GM12878 (cell line): ENCODE data around the gene UBE3D. TPM values are rescaled to one million over a fixed set of nuclear protein-coding genes. Genes with fewer than 3 reads are reported as not detected.

Experiments used
- ATAC-seq: fragments of 200-7000 bp; cut with Tn5 transposase; 3 replicates; pipeline ENCODE4 v1.9.1; 2020; ENCODE audit warnings: mild to moderate bottlenecking, moderate library complexity
- BruUV-seq: library from RNA; stranded (reverse); fragments of 400-500 nt; replicated peaks from 2 replicates; lab custom pipeline; 2021; lab: Mats Ljungman, UMichigan
- CTCF ChIA-PET: fragments of 300-600 bp; sonication (Branson Sonifier 250); formaldehyde crosslinking; extraction: SDS; loops from one replicate; lab custom pipeline; 2021; ENCODE audit warnings: inconsistent platforms; lab: Yijun Ruan, JAX
- POLR2A ChIA-PET: fragments of 350-600 bp; formaldehyde crosslinking; extraction: SDS; loops from one replicate; lab custom pipeline; 2021; ENCODE audit warnings: inconsistent platforms; lab: Charles Lee
- RAD21 ChIA-PET: fragments of 300-600 bp; sonication (Branson Sonifier 250); formaldehyde crosslinking; loops from one replicate; lab custom pipeline; 2023; ENCODE audit warnings: antibody characterized with exemption; ENCODE audit not compliant: unreplicated experiment; lab: Charles Lee
- SMC1A ChIA-PET: fragments of 300-600 bp; sonication (Branson Sonifier 250); formaldehyde crosslinking; loops from one replicate; lab custom pipeline; 2023; ENCODE audit not compliant: unreplicated experiment, uncharacterized antibody; lab: Charles Lee
- DNase-seq: peaks from one replicate; pipeline ENCODE4 v3.0.0-alpha.2; 2011; ENCODE audit warnings: low read depth, low spot score
- FAIRE-seq: peaks from 3 replicates; lab custom pipeline; 2011; peaks lifted over from hg19 to GRCh38; lab: Jason Lieb, UNC
- H2AFZ ChIP-seq: 2 replicates; pipeline ENCODE4 v1.6.0; 2011; ENCODE audit warnings: low read depth, low read length, control low read depth; ENCODE audit not compliant: control insufficient read depth
- H3K27ac ChIP-seq: 2 replicates; pipeline ENCODE4 v1.5.1; 2011; ENCODE audit warnings: control low read depth; ENCODE audit not compliant: control insufficient read depth, insufficient read depth
- H3K27me3 ChIP-seq, 2 experiments: replicated peaks in 1 of 2; 2 replicates each; pipeline versions ENCODE4 v1.6.0 to v1.6.1; 2011; ENCODE audit warnings: low read length in 1 of 2; ENCODE audit not compliant: control insufficient read depth in 2 of 2, insufficient read depth in 2 of 2
- H3K36me3 ChIP-seq, 2 experiments: 2 replicates each; pipeline ENCODE4 v1.5.1; 2011; ENCODE audit warnings: low read length in 1 of 2; ENCODE audit not compliant: control insufficient read depth in 2 of 2, insufficient read depth in 2 of 2
- H3K4me1 ChIP-seq: 2 replicates; pipeline ENCODE4 v1.6.1; 2011; ENCODE audit warnings: mild to moderate bottlenecking, low read length, moderate library complexity, mixed read lengths; ENCODE audit not compliant: control insufficient read depth, insufficient read depth
- H3K4me2 ChIP-seq: 2 replicates; pipeline ENCODE4 v1.6.0; 2011; ENCODE audit warnings: control low read depth; ENCODE audit not compliant: control insufficient read depth, insufficient read depth
- H3K4me3 ChIP-seq: fragments of 200-600 bp; sonication (generic); 2 replicates; pipeline ENCODE4 v1.5.1; 2016
- H3K79me2 ChIP-seq: 2 replicates; pipeline ENCODE4 v1.6.0; 2011; ENCODE audit warnings: low read length; ENCODE audit not compliant: control insufficient read depth, insufficient read depth
- H3K9ac ChIP-seq: 2 replicates; pipeline ENCODE4 v1.8.0; 2011; ENCODE audit warnings: low read length, control low read depth, mixed read lengths; ENCODE audit not compliant: control insufficient read depth, insufficient read depth
- H3K9me3 ChIP-seq: replicated peaks from 3 replicates; pipeline ENCODE4 v1.5.1; 2011; ENCODE audit warnings: mild to moderate bottlenecking, low read length; ENCODE audit not compliant: control insufficient read depth, insufficient read depth
- H4K20me1 ChIP-seq: 2 replicates; pipeline ENCODE4 v1.6.0; 2011; ENCODE audit not compliant: control insufficient read depth, insufficient read depth
- ATF3 ChIP-seq: IDR thresholded peaks from 2 replicates; pipeline ENCODE4 v1.6.1; 2011; ENCODE audit warnings: low read depth, mild to moderate bottlenecking, low read length, moderate library complexity, borderline replicate concordance; ENCODE audit errors: extremely low read depth
- E4F1 ChIP-seq: fragments of 450-650 bp; IDR thresholded peaks from 2 replicates; pipeline ENCODE4 v1.6.1; 2018; ENCODE audit warnings: borderline replicate concordance, mild to moderate bottlenecking; ENCODE audit not compliant: partially characterized antibody
- IRF4 ChIP-seq: IDR thresholded peaks from 2 replicates; pipeline ENCODE4 v1.6.1; 2011; ENCODE audit warnings: low read depth, low read length
- LARP7 ChIP-seq: fragments of 450-650 bp; IDR thresholded peaks from 2 replicates; pipeline ENCODE4 v1.6.1; 2017; ENCODE audit warnings: mild to moderate bottlenecking
- MYB ChIP-seq: fragments of 150-350 bp; IDR thresholded peaks from 2 replicates; pipeline ENCODE4 v1.6.1; 2014; ENCODE audit warnings: mild to moderate bottlenecking, low read depth, low read length, borderline replicate concordance
- ZBED1 ChIP-seq: IDR thresholded peaks from 2 replicates; pipeline ENCODE4 v1.6.1; 2016; ENCODE audit warnings: borderline replicate concordance
- ZBTB40 ChIP-seq: fragments of 450-650 bp; IDR thresholded peaks from 2 replicates; pipeline ENCODE4 v1.6.1; 2016; ENCODE audit warnings: mild to moderate bottlenecking, moderate library complexity, borderline replicate concordance
- ZNF24 ChIP-seq: fragments of 450-650 bp; IDR thresholded peaks from 2 replicates; pipeline ENCODE4 v1.6.1; 2017; ENCODE audit warnings: antibody characterized with exemption, mild to moderate bottlenecking
- WGBS: methylation state at CpG from one replicate; pipeline ENCODE4 v1.1.6; 2016; ENCODE audit warnings: low lambda C conversion rate; ENCODE audit not compliant: insufficient replicate concordance, insufficient coverage; ENCODE audit errors: missing lambda C conversion rate; 5-methylcytosine and 5-hydroxymethylcytosine counted together
- in situ Hi-C: fragments of 300-500 bp; cut with MboI; formaldehyde crosslinking; loops from 9 replicates; pipeline ENCODE4 v1.14.3; 2018; ENCODE audit warnings: mixed read lengths
- intact Hi-C: fragments of 100-400 bp; cut with micrococcal nuclease; formaldehyde crosslinking; loops from one replicate; pipeline ENCODE4 v1.14.2; 2022; ENCODE audit not compliant: unreplicated experiment
- polyA plus RNA-seq, 11 experiments: library from polyadenylated mRNA; depleted of rRNA in 4 of 11; unstranded in 6 of 11; stranded (reverse) in 5 of 11; fragments of >200 nt; fragmentation: Nextera tagmentation in 4 of 11; fragmentation: Illumina TruSeq in 1 of 11; extraction: Ambion mirVana in 4 of 11; extraction: Trizol in 1 of 11; gene quantifications; 1 replicate in 1 of 11; 2 replicates in 10 of 11; pipeline versions ENCODE4 v1.2.1 to v1.2.3, GENCODE V29; 2011 to 2016; ENCODE audit warnings: inconsistent platforms in 2 of 11, missing spikeins in 2 of 11, low read depth in 1 of 11
- total RNA-seq, 4 experiments: library from RNA; depleted of rRNA in 3 of 4; stranded (reverse); fragments of >200 nt in 3 of 4; fragmentation: Illumina TruSeq in 1 of 4; extraction: Trizol in 1 of 4; gene quantifications; 2 replicates each; pipeline versions ENCODE4 v1.2.1 to v1.2.3, GENCODE V29; 2013 to 2021

Gene UBE3D
- total and polyA plus RNA-seq, 10 of the 15 experiments (the other 5 are each of a cell fraction or from before 2014, with no cell fraction given), result 4.3 to 9.0 (median 7.5) TPM

GRCh38 chr6:82878812-82879211, 186.8 kb downstream of the UBE3D start:
- RAD21 ChIA-PET, result no interaction called here
- Histone ChIP-seq H2AFZ (no peak overlapping the region), H3K4me2 (no peak overlapping the region), H3K4me3 (no peak overlapping the region), H3K9me3 (no peaks in the 10 kb centered on the region), H3K27me3 (no peaks in the 10 kb centered on the region; a peak in 1 of 4 replicates), H3K36me3 (no peaks in the 10 kb centered on the region), H3K9ac (no peak overlapping the region), H4K20me1 (no peaks in the 10 kb centered on the region), H3K4me1 (no peaks in the 10 kb centered on the region), H3K27ac (no peak overlapping the region), H3K79me2 (no peaks in the 10 kb centered on the region)
- CTCF ChIA-PET, result no interaction called here
- intact Hi-C loops, result no loop called here
- 45% methylated on average over 3 of the region's 3 CpGs for WGBS
- in situ Hi-C loops, result no loop called here
- FAIRE-seq, result no peak
- TF ChIP-seq ZBED1 (no peak), ATF3 (no peak)
- SMC1A ChIA-PET, result no interaction called here
- POLR2A ChIA-PET, result no interaction called here
- no TSS peak for BruUV-seq
- no peak for ATAC-seq
- DNase-seq, result no peak

GRCh38 chr6:82877213-82878195, 188.1 kb downstream of the UBE3D start:
- BruUV-seq, result no TSS peak
- H3K9me3 ChIP-seq, result no peaks in the 10 kb centered on the region
- FAIRE-seq, result no peak
- no peak overlapping the region for H3K4me3 ChIP-seq
- in situ Hi-C loops, result no loop called here
- H4K20me1 ChIP-seq, result no peaks in the 10 kb centered on the region
- intact Hi-C loops, result no loop called here
- no peak for ATAC-seq
- no peak overlapping the region for H3K27ac ChIP-seq
- H3K4me2 ChIP-seq, result no peak overlapping the region
- ChIA-PET RAD21 (no interaction called here), CTCF (no interaction called here), POLR2A (no interaction called here), SMC1A (no interaction called here)
- H3K27me3 ChIP-seq, result no peaks in the 10 kb centered on the region; a peak in 1 of 4 replicates
- 0% methylated on average over 4 of the region's 4 CpGs for WGBS
- no peaks in the 10 kb centered on the region for H3K36me3 ChIP-seq
- no peak overlapping the region for H2AFZ ChIP-seq
- no peak overlapping the region for H3K9ac ChIP-seq
- H3K4me1 ChIP-seq, result no peaks in the 10 kb centered on the region
- no peaks in the 10 kb centered on the region for H3K79me2 ChIP-seq
- DNase-seq, result no peak
- no peak for TF ChIP-seq ZBTB40
- no peak for TF ChIP-seq ZNF24
- TF ChIP-seq IRF4, result no peak
- no peak for TF ChIP-seq LARP7
- TF ChIP-seq MYB, result no peak
- no peak for TF ChIP-seq E4F1
